HG02759 (cell line): ENCODE measurements around the gene ANKHD1.
"Not testable (repeated sequence)": the region's sequence is repeated elsewhere in the genome, so short reads cannot be mapped to it uniquely, and the experiment has no call there.

Source experiments
- ATAC-seq: cut with Tn5 transposase; IDR thresholded peaks from one replicate; pipeline ENCODE4 v1.9.1; 2021; ENCODE audit warnings: mild to moderate bottlenecking, moderate library complexity; ENCODE audit not compliant: unreplicated experiment

The ANKHD1 gene

DNA sequence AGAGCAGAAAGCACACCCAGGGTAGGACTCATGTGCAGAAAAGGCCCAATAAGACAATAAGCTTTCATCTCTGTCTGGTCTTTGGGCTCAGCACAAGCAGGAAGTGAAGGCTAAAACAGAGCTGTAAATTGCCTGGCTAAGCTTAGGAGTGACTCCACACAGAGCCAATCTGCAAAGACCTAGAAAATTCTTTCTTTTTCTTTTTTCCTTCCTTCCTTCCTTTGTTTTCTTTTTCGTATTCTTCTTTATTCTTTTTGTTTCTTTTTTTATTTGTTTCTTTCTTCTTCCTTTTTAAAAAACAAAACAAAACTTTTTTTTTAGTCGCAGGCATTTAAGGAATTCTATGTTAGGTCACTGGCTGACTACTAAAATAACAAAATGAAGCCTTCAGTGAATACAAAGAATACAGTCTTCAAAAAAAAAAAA lies 175.2 kb downstream of the ANKHD1 start:
- ATAC-seq: no peak

DNA sequence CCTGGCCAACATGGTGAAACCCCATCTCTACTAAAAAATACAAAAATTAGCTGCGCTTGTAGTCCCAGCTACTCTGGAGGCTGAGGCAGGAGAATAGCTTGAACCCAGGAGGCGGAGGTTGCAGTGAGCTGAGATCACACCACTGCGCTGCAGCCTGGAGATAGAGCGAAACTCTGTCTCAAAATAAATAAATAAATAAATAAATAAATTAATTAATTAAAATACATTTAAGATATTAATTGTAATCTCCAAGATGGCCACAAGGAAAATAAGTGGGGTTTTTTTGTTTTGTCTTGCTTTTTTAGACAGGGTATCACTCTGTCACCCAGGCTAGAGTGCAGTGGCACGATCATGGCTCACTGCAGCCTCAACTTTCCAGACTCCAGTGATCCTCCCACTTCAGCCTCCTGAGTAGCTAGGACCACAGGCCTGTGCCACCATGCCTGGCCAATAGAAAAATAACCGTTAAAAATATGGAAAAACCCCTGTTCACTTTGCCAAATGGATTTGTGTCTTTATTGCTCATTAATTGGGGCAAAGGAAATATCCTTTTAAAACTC lies 177.6 kb downstream of the ANKHD1 start:
- ATAC-seq: not testable (repeated sequence)

DNA sequence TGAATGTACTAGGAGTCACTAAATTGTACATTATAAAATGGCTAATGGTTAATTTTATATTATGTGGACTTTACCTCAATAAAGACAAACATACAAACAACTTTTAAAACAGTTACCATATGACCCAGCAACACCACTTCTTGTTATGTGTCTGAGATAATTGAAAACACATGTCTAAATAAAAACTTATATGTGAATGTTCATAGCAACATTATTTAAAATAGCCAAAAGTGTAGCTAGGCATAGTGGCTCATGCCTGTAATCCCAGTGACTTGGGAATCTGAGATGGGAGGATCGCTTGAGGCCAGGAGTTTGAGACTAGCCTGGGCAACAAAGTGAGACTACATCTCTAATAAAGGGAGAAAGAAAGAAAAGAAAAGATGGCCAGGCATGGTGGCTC lies 185.9 kb downstream of the ANKHD1 start:
- ATAC-seq: no peak

DNA sequence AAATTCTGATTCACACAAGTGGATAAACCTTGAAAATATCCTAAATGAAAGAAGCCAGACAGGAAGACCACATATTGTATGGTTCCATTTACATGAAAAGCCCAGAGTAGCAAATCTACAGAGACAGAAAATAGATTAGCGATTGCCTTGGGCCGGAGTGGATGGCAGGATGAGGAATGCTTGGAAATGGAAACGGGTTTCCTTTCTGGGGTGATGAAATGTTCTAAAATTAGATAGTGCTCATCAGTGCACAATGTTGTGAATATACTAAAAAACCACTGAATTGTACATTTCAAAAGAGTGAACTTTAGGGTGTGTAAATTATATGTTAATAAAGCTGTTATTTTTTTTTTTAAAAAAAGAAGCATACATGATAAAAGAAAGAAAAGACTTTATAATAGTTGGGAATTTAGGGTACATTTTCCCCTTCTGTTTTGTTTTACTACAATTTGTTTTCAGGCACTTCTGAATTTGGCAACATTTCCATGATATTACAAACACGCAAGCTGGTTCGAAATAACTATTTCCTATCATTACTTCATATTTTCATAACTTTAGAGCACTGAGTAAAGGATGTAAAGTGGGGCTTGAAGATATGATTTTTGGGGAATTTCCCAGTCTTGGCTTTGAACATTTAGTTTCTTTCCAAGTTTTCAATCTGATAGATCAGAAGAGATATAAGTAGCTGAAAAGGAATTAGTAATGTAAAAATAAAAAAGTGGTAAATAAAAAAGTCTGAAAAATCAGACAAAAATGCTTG lies 186.9 kb downstream of the ANKHD1 start:
- no peak for ATAC-seq
